ENCODE results near the gene RAB25. TPM values are rescaled to one million over a fixed set of nuclear protein-coding genes. Genes with fewer than 3 reads are reported as not detected.

Gene RAB25
- total and polyA plus RNA-seq, 11 donors = 0.38 TPM; not detected in 10

- no peak for ATAC-seq
- Histone ChIP-seq H3K4me3 (no peak overlapping the region), H3K27ac (no peak overlapping the region), H3K4me1 (peaks cover 0 to 43% (median 13%) of the 10 kb centered on the region in 12 donors), H3K36me3 (no peaks in the 10 kb centered on the region), H3K27me3 (peaks cover 0 to 11% (median 0%) of the 10 kb centered on the region in 9 donors), H3K9me3 (no peaks in the 10 kb centered on the region)
- no peak for DNase-seq
- intact Hi-C loops (cut with DNase I) = no loop called here
- TF ChIP-seq CTCF (IDR thresholded peaks at IDR 0.05) (no peak), POLR2A (IDR thresholded peaks at IDR 0.05) (no peak)
- WGBS, 4 donors = 91 to 95% (median 94%) methylated on average over 5 of the region's 5 CpGs
Observed at GRCh38 chr1:156078728-156079127, 17.8 kb downstream of the RAB25 start.

- Histone ChIP-seq H3K4me1 (peaks cover 0 to 42% (median 15%) of the 10 kb centered on the region in 12 donors), H3K9me3 (no peaks in the 10 kb centered on the region), H3K4me3 (no peak overlapping the region), H3K27ac (no peak overlapping the region), H3K36me3 (no peaks in the 10 kb centered on the region), H3K27me3 (peaks cover 0 to 11% (median 0%) of the 10 kb centered on the region in 9 donors)
- TF ChIP-seq POLR2A (IDR thresholded peaks at IDR 0.05) (no peak), CTCF (IDR thresholded peaks at IDR 0.05) (no peak)
- ATAC-seq (no peak), DNase-seq (peak in 1 of 5 donors; percentile 3)
- 83 to 88% (median 86%) methylated on average over 5 of the region's 5 CpGs for WGBS, 4 donors
- intact Hi-C loops (cut with DNase I) = no loop called here
Observed at GRCh38 chr1:156079762-156080161, 18.8 kb downstream of the RAB25 start.

- TF ChIP-seq POLR2A (IDR thresholded peaks at IDR 0.05) = no peak
- no peak for TF ChIP-seq CTCF (IDR thresholded peaks at IDR 0.05)
- no peaks in the 10 kb centered on the region for H3K9me3 ChIP-seq
- DNase-seq (peak in 1 of 5 donors; percentile 29), ATAC-seq (no peak)
- no peak overlapping the region for H3K27ac ChIP-seq
- intact Hi-C loops (cut with DNase I) = no loop called here
- no peak overlapping the region for H3K4me3 ChIP-seq
- H3K36me3 ChIP-seq = no peaks in the 10 kb centered on the region
- peaks cover 0 to 11% (median 0%) of the 10 kb centered on the region in 9 donors for H3K27me3 ChIP-seq
- 60 to 76% (median 74%) methylated on average over 8 of the region's 8 CpGs for WGBS, 4 donors
- peaks cover 0 to 36% (median 14%) of the 10 kb centered on the region in 12 donors for H3K4me1 ChIP-seq
Observed at GRCh38 chr1:156080241-156080862, 19.4 kb downstream of the RAB25 start.

- intact Hi-C loops (cut with DNase I) = no loop called here
- Histone ChIP-seq H3K4me1 (peaks cover 0 to 33% (median 11%) of the 10 kb centered on the region in 12 donors), H3K36me3 (no peaks in the 10 kb centered on the region), H3K27me3 (peaks cover 0 to 11% (median 0%) of the 10 kb centered on the region in 9 donors), H3K9me3 (no peaks in the 10 kb centered on the region), H3K27ac (no peak overlapping the region), H3K4me3 (no peak overlapping the region)
- ATAC-seq = no peak
- 64 to 79% (median 66%) methylated on average over 4 of the region's 4 CpGs for whole genome bisulfite sequencing, 4 donors
- no peak for DNase-seq
- TF ChIP-seq CTCF (IDR thresholded peaks at IDR 0.05) (no peak), POLR2A (IDR thresholded peaks at IDR 0.05) (no peak)
Observed at GRCh38 chr1:156080863-156081179, 19.9 kb downstream of the RAB25 start.

All from heart left ventricle (tissue), 16 donors.